CD14-positive monocyte (primary cell): Measurements from ENCODE around the gene SCN2B. TPM values are rescaled to one million over a fixed set of nuclear protein-coding genes. Genes with fewer than 3 reads are reported as not detected.

ENCODE experiments used
- DNase-seq, 3 donors: peaks; one replicate each; pipeline ENCODE4 v3.0.0-alpha.2; 2011 to 2022
- H2AFZ ChIP-seq: 2 replicates; pipeline ENCODE4 v1.6.0; 2012; ENCODE audit warnings: mild to moderate bottlenecking, low read depth, low read length, inconsistent platforms; ENCODE audit not compliant: insufficient read depth, poor library complexity, severe bottlenecking
- H3K27ac ChIP-seq, 2 donors: 1 replicate in 1 of 2; 2 replicates in 1 of 2; pipeline ENCODE4 v1.5.1; 2012 to 2013; ENCODE audit warnings: low read length in 2 of 2, control low read depth in 1 of 2, inconsistent platforms in 1 of 2, low read depth in 1 of 2, mild to moderate bottlenecking in 1 of 2
- H3K27me3 ChIP-seq, 2 donors: one replicate each; pipeline versions ENCODE4 v1.6.0 to v1.6.1; 2011 to 2013; ENCODE audit warnings: low read length in 2 of 2; ENCODE audit not compliant: control insufficient read depth in 2 of 2, insufficient read depth in 2 of 2
- H3K36me3 ChIP-seq, 2 donors: replicated peaks in 1 of 2; 1 replicate in 1 of 2; 2 replicates in 1 of 2; pipeline versions ENCODE4 v1.5.1 to v1.6.1; 2012 to 2013; ENCODE audit warnings: low read length in 2 of 2, control low read depth in 1 of 2, inconsistent platforms in 1 of 2, mild to moderate bottlenecking in 1 of 2; ENCODE audit not compliant: insufficient read depth in 2 of 2, control insufficient read depth in 1 of 2
- H3K4me1 ChIP-seq, 2 donors: 1 replicate in 1 of 2; 2 replicates in 1 of 2; pipeline versions ENCODE4 v1.5.1 to v1.6.1; 2012 to 2013; ENCODE audit warnings: low read length in 2 of 2, control low read depth in 1 of 2, inconsistent platforms in 1 of 2, mild to moderate bottlenecking in 1 of 2, moderate library complexity in 1 of 2; ENCODE audit not compliant: insufficient read depth in 2 of 2, control insufficient read depth in 1 of 2
- H3K4me2 ChIP-seq: replicated peaks from 2 replicates; pipeline ENCODE3; 2012; ENCODE audit warnings: low read length, moderate library complexity, mild to moderate bottlenecking; ENCODE audit not compliant: poor library complexity, severe bottlenecking; ENCODE audit errors: extremely low read depth
- H3K4me3 ChIP-seq, 3 experiments: fragments of 200-600 bp in 1 of 3; sonication (generic) in 1 of 3; replicated peaks in 1 of 3; 1 replicate in 2 of 3; 2 replicates in 1 of 3; pipeline ENCODE4 v1.5.1; 2011 to 2013; ENCODE audit warnings: low read length in 3 of 3, mild to moderate bottlenecking in 3 of 3, control low read depth in 2 of 3, low read depth in 2 of 3, inconsistent platforms in 1 of 3, moderate library complexity in 1 of 3
- H3K79me2 ChIP-seq: 2 replicates; pipeline ENCODE4 v1.6.0; 2012; ENCODE audit warnings: mild to moderate bottlenecking, control low read depth, inconsistent platforms, low read length, moderate library complexity; ENCODE audit not compliant: insufficient read depth
- H3K9ac ChIP-seq: 2 replicates; pipeline ENCODE4 v1.6.0; 2017; ENCODE audit warnings: low read length, mild to moderate bottlenecking; ENCODE audit not compliant: insufficient read depth, poor library complexity, severe bottlenecking
- H3K9me3 ChIP-seq, 2 donors: replicated peaks in 1 of 2; 1 replicate in 1 of 2; 2 replicates in 1 of 2; pipeline versions ENCODE4 v1.5.1 to v1.6.1; 2012 to 2013; ENCODE audit warnings: low read length in 2 of 2, control low read depth in 1 of 2; ENCODE audit not compliant: control insufficient read depth in 1 of 2, insufficient read depth in 1 of 2
- H4K20me1 ChIP-seq: 2 replicates; pipeline ENCODE4 v1.6.0; 2012; ENCODE audit warnings: mild to moderate bottlenecking, low read length, control low read depth, moderate library complexity; ENCODE audit not compliant: insufficient read depth
- H3K27ac Mint-ChIP-seq, 7 donors: one replicate each; pipeline ENCODE4 v1.8.0; 2020; ENCODE audit warnings: mild to moderate bottlenecking in 7 of 7, mixed read lengths in 7 of 7, moderate library complexity in 6 of 7, inconsistent platforms in 2 of 7
- H3K27me3 Mint-ChIP-seq, 3 donors: one replicate each; pipeline ENCODE4 v1.8.0; 2021 to 2022; ENCODE audit warnings: low read depth in 3 of 3, mild to moderate bottlenecking in 3 of 3, mixed read lengths in 3 of 3, moderate library complexity in 3 of 3, inconsistent platforms in 1 of 3
- H3K36me3 Mint-ChIP-seq, 2 donors: one replicate each; pipeline ENCODE4 v1.8.0; 2020; ENCODE audit warnings: mixed read lengths in 2 of 2, inconsistent platforms in 1 of 2, mild to moderate bottlenecking in 1 of 2
- H3K4me1 Mint-ChIP-seq: one replicate; pipeline ENCODE4 v1.8.0; 2020; ENCODE audit warnings: mild to moderate bottlenecking, mixed read lengths
- H3K4me3 Mint-ChIP-seq, 2 donors: one replicate each; pipeline ENCODE4 v1.8.0; 2020; ENCODE audit warnings: mild to moderate bottlenecking in 2 of 2, mixed read lengths in 2 of 2, moderate library complexity in 1 of 2
- H3K9me3 Mint-ChIP-seq, 7 donors: one replicate each; pipeline ENCODE4 v1.8.0; 2020 to 2022; ENCODE audit warnings: mixed read lengths in 7 of 7, mild to moderate bottlenecking in 6 of 7, moderate library complexity in 6 of 7, inconsistent platforms in 2 of 7
- WGBS: methylation state at CpG from one replicate; pipeline ENCODE4 v1.1.5; 2013; ENCODE audit warnings: missing lambda C conversion rate; ENCODE audit not compliant: insufficient coverage; 5-methylcytosine and 5-hydroxymethylcytosine counted together
- intact Hi-C, 2 donors: fragments of 100-400 bp; cut with micrococcal nuclease; formaldehyde crosslinking; loops; one replicate each; pipeline versions ENCODE4 v1.15.0 to v1.15.1; 2023
- polyA plus RNA-seq, 3 donors: library from polyadenylated mRNA; depleted of rRNA in 1 of 3; unstranded in 2 of 3; stranded (reverse) in 1 of 3; fragments of 300-500 nt in 2 of 3; fragments of >200 nt in 1 of 3; fragmentation: Illumina TruSeq in 2 of 3; gene quantifications; 1 replicate in 2 of 3; 2 replicates in 1 of 3; pipeline ENCODE4 v1.2.3, GENCODE V29; 2012 to 2021
- TF ChIP-seq, protein P1 (sequence below): fragments of 200-600 bp; IDR thresholded peaks from one replicate; pipeline ENCODE4 v1.8.0; 2022; ENCODE audit warnings: antibody characterized with exemption, mild to moderate bottlenecking

The SCN2B gene
- polyA plus RNA-seq, 3 donors = 0.01 TPM; not detected in 2

DNA sequence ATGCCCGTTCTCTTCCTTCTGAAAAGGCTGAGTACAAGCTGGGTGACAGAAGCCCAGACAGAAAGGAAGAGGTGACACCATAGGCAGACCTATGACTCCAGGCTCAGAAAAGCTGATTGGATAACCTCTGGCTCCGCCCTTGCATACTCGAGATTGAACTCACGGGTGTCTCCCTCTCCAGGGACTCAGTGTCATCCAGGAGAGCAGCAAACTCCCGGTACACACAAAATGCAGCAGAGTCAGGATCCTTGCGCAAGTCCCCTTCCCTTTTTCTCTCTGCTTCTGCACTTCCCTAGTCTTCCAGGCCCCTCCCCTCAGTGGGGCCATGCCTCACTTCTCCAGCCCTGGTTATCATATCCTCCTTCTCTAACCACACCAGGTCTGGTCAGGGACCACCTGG lies 33.6 kb downstream of the SCN2B start:
- Histone ChIP-seq H3K4me3 (peak overlapping the region in 1 of 3 experiments; percentile 54), H4K20me1 (no peaks in the 10 kb centered on the region), H3K36me3 (no peaks in the 10 kb centered on the region), H3K79me2 (no peaks in the 10 kb centered on the region), H3K4me2 (peak overlapping the region; percentile 37), H3K9ac (peak overlapping the region; percentile 24), H3K9me3 (no peaks in the 10 kb centered on the region), H3K27ac (peak overlapping the region; percentile 7 to 83), H3K4me1 (peaks cover 33 to 53% of the 10 kb centered on the region in 2 donors), H3K27me3 (peaks cover 0 to 2% of the 10 kb centered on the region in 2 donors), H2AFZ (peak overlapping the region; percentile 25)
- 4% methylated on average over 6 of the region's 6 CpGs for WGBS
- peak; percentile 92 to 95 (median 94) for DNase-seq
- Mint-ChIP-seq H3K4me1 (peaks cover 55% of the 10 kb centered on the region), H3K36me3 (peaks cover 0 to 3% of the 10 kb centered on the region in 2 donors), H3K4me3 (peak overlapping the region; percentile 54 to 69), H3K27me3 (peaks cover 6 to 19% (median 14%) of the 10 kb centered on the region in 3 donors), H3K27ac (peak overlapping the region; percentile 82 to 95 (median 93)), H3K9me3 (peaks cover 0 to 2% (median 0%) of the 10 kb centered on the region in 7 donors)
- intact Hi-C loops = loop anchor here (1.0 to 10.0 kb wide), 5 partner anchors 13 to 342 kb away; no protein-coding TSS in a partner anchor
- TF ChIP-seq, protein P1, sequence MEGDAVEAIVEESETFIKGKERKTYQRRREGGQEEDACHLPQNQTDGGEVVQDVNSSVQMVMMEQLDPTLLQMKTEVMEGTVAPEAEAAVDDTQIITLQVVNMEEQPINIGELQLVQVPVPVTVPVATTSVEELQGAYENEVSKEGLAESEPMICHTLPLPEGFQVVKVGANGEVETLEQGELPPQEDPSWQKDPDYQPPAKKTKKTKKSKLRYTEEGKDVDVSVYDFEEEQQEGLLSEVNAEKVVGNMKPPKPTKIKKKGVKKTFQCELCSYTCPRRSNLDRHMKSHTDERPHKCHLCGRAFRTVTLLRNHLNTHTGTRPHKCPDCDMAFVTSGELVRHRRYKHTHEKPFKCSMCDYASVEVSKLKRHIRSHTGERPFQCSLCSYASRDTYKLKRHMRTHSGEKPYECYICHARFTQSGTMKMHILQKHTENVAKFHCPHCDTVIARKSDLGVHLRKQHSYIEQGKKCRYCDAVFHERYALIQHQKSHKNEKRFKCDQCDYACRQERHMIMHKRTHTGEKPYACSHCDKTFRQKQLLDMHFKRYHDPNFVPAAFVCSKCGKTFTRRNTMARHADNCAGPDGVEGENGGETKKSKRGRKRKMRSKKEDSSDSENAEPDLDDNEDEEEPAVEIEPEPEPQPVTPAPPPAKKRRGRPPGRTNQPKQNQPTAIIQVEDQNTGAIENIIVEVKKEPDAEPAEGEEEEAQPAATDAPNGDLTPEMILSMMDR = no peak

DNA sequence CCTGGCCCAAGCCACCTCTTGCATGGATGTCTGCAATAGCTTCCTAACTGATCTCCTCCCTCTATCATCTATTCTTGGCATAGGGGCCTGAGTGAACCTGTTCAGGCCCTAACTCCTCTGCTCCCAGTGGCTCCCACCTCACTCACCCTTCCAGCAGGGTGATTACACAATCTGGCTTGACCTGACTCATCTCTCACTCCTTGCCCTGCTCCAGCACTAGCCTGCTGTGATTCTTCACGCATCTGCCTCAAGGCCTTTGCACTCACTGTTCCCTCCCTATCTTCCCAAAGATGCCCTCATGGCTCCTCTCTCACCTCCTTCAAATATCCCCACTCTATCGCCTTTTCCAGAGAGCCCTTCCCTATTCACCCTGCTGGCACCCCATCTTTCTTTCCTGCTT lies 34.4 kb downstream of the SCN2B start:
- H3K27me3 Mint-ChIP-seq = peaks cover 6 to 19% (median 15%) of the 10 kb centered on the region in 3 donors
- peak overlapping the region; percentile 82 to 95 (median 93) for H3K27ac Mint-ChIP-seq
- H3K4me2 ChIP-seq = no peak overlapping the region
- H3K79me2 ChIP-seq = no peaks in the 10 kb centered on the region
- H3K9me3 ChIP-seq = no peaks in the 10 kb centered on the region
- H3K9me3 Mint-ChIP-seq = peaks cover 0 to 2% (median 0%) of the 10 kb centered on the region in 7 donors
- H3K36me3 ChIP-seq = no peaks in the 10 kb centered on the region
- TF ChIP-seq, protein P1 = no peak
- H3K36me3 Mint-ChIP-seq = peaks cover 0 to 3% of the 10 kb centered on the region in 2 donors
- peaks cover 26 to 48% of the 10 kb centered on the region in 2 donors for H3K4me1 ChIP-seq
- H3K27ac ChIP-seq = peak overlapping the region in 1 of 2 donors; percentile 83
- peak overlapping the region in 1 of 3 experiments; percentile 54 for H3K4me3 ChIP-seq
- peaks cover 49% of the 10 kb centered on the region for H3K4me1 Mint-ChIP-seq
- WGBS = 38% methylated on average over 2 of the region's 2 CpGs
- peak overlapping the region; percentile 24 to 69 for H3K4me3 Mint-ChIP-seq
- no peak overlapping the region for H3K9ac ChIP-seq
- no peak overlapping the region for H2AFZ ChIP-seq
- intact Hi-C loops = loop anchor here (1.0 to 10.0 kb wide), 5 partner anchors 12 to 343 kb away; no protein-coding TSS in a partner anchor
- no peaks in the 10 kb centered on the region for H4K20me1 ChIP-seq
- DNase-seq = peak; percentile 64 to 86 (median 80)
- H3K27me3 ChIP-seq = peaks cover 0 to 2% of the 10 kb centered on the region in 2 donors
